Dendritic cell treated with granulocyte-macrophage colony-stimulating factor and Interleukin-4, amounts not matched to agents 40 ng/mL and 50 ng/mL, for 4 days (primary cell): ENCODE results near the gene TDG.
A peak's percentile ranks its signal among the peaks of the same experiment; 100 is the strongest.

ENCODE experiments used
- H3K27ac Mint-ChIP-seq: one replicate; pipeline ENCODE4 v1.8.0; 2022; ENCODE audit warnings: mild to moderate bottlenecking, mixed read lengths
- H3K27me3 Mint-ChIP-seq: one replicate; pipeline ENCODE4 v1.8.0; 2022; ENCODE audit warnings: mild to moderate bottlenecking, mixed read lengths
- H3K36me3 Mint-ChIP-seq: one replicate; pipeline ENCODE4 v1.8.0; 2022; ENCODE audit warnings: low read depth, mixed read lengths
- H3K4me1 Mint-ChIP-seq: one replicate; pipeline ENCODE4 v1.8.0; 2022; ENCODE audit warnings: low read depth, mixed read lengths
- H3K4me3 Mint-ChIP-seq: one replicate; pipeline ENCODE4 v1.8.0; 2022; ENCODE audit warnings: mild to moderate bottlenecking, moderate library complexity, mixed read lengths
- H3K9me3 Mint-ChIP-seq: one replicate; pipeline ENCODE4 v1.8.0; 2022; ENCODE audit warnings: mixed read lengths
- intact Hi-C: fragments of 100-400 bp; cut with micrococcal nuclease; formaldehyde crosslinking; loops from one replicate; pipeline ENCODE4 v1.15.0; 2022

Gene TDG

GRCh38 chr12:103965590-103966504 is at the start of gene TDG:
Gene TDG (plus strand): TSS chr12:103965872. CDS start chr12:103966038, 166 bp downstream.
- Mint-ChIP-seq H3K4me3 (peak within 1 kb of the TSS; percentile 99), H3K36me3 (peaks cover 31% of the 10 kb centered on the region), H3K9me3 (no peaks in the 10 kb centered on the region), H3K27ac (peak within 1 kb of the TSS; percentile 99), H3K27me3 (no peaks in the 10 kb centered on the region), H3K4me1 (peaks cover 44% of the 10 kb centered on the region)
- intact Hi-C loops, result loop anchor here (1.0 to 2.0 kb wide), 2 partner anchors 9 to 35 kb away; partner anchors contain the start of gene HSP90B1

- intact Hi-C loops, result no loop called here
- H3K4me1 Mint-ChIP-seq, result no peaks in the 10 kb centered on the region
- no peak overlapping the region for H3K27ac Mint-ChIP-seq
- peaks cover 10% of the 10 kb centered on the region for H3K9me3 Mint-ChIP-seq
- H3K36me3 Mint-ChIP-seq, result peaks cover 7% of the 10 kb centered on the region
- H3K4me3 Mint-ChIP-seq, result no peak overlapping the region
- H3K27me3 Mint-ChIP-seq, result no peaks in the 10 kb centered on the region
Measured at GRCh38 chr12:103917873-103918272, 47.8 kb upstream of the TDG start.

GRCh38 chr12:103924761-103925641 is 40.7 kb upstream of the TDG start:
- H3K27me3 Mint-ChIP-seq, result no peaks in the 10 kb centered on the region
- intact Hi-C loops, result no loop called here
- H3K36me3 Mint-ChIP-seq, result peaks cover 1% of the 10 kb centered on the region

GRCh38 chr12:103928682-103929045 is 37.0 kb upstream of the TDG start:
- Mint-ChIP-seq H3K36me3 (peaks cover 34% of the 10 kb centered on the region), H3K27me3 (no peaks in the 10 kb centered on the region), H3K9me3 (no peaks in the 10 kb centered on the region), H3K4me1 (peaks cover 32% of the 10 kb centered on the region), H3K27ac (peak overlapping the region; percentile 99), H3K4me3 (peak overlapping the region; percentile 78)
- intact Hi-C loops, result loop anchor here (2.0 kb wide), 1 partner anchor 156 kb away; no protein-coding TSS in a partner anchor

More at GRCh38 chr12:103924761-103925641, 40.7 kb upstream of the TDG start:
- H3K9me3 Mint-ChIP-seq, result no peaks in the 10 kb centered on the region
- no peak overlapping the region for H3K4me3 Mint-ChIP-seq
- H3K27ac Mint-ChIP-seq, result no peak overlapping the region
- H3K4me1 Mint-ChIP-seq, result peaks cover 15% of the 10 kb centered on the region

GRCh38 chr12:103929046-103929783 is 36.5 kb upstream of the TDG start:
- Mint-ChIP-seq H3K27me3 (no peaks in the 10 kb centered on the region), H3K4me1 (peaks cover 34% of the 10 kb centered on the region)

GRCh38 chr12:103929784-103930033 is 36.0 kb upstream of the TDG start:
- H3K27me3 Mint-ChIP-seq, result no peaks in the 10 kb centered on the region
- peaks cover 43% of the 10 kb centered on the region for H3K36me3 Mint-ChIP-seq
- intact Hi-C loops, result loop anchor here (1.0 to 2.0 kb wide), 5 partner anchors 28 to 157 kb away; partner anchors contain the start of genes NT5DC3 and TDG
- H3K9me3 Mint-ChIP-seq, result no peaks in the 10 kb centered on the region
- peak overlapping the region; percentile 99 for H3K27ac Mint-ChIP-seq
- H3K4me3 Mint-ChIP-seq, result peak overlapping the region; percentile 78
- peaks cover 39% of the 10 kb centered on the region for H3K4me1 Mint-ChIP-seq

More at GRCh38 chr12:103929046-103929783, 36.5 kb upstream of the TDG start:
- H3K36me3 Mint-ChIP-seq, result peaks cover 38% of the 10 kb centered on the region
- H3K9me3 Mint-ChIP-seq, result no peaks in the 10 kb centered on the region
- intact Hi-C loops, result loop anchor here (2.0 kb wide), 1 partner anchor 156 kb away; no protein-coding TSS in a partner anchor
- peak overlapping the region; percentile 78 for H3K4me3 Mint-ChIP-seq
- peak overlapping the region; percentile 99 for H3K27ac Mint-ChIP-seq

- Mint-ChIP-seq H3K4me3 (peak within 1 kb of the TSS; percentile 78), H3K4me1 (peaks cover 43% of the 10 kb centered on the region), H3K9me3 (no peaks in the 10 kb centered on the region), H3K27ac (peak within 1 kb of the TSS; percentile 99), H3K27me3 (no peaks in the 10 kb centered on the region), H3K36me3 (peaks cover 48% of the 10 kb centered on the region)
- intact Hi-C loops, result loop anchor here (1.0 to 2.0 kb wide), 4 partner anchors 27 to 89 kb away; partner anchors contain the start of genes NT5DC3 and TDG
Measured at GRCh38 chr12:103930034-103930786, 35.5 kb upstream of the TDG start, which contains the start of gene HSP90B1. Gene HSP90B1 (plus strand): TSS chr12:103930410. CDS start chr12:103930516, 106 bp downstream.

- peaks cover 52% of the 10 kb centered on the region for H3K4me1 Mint-ChIP-seq
- no peaks in the 10 kb centered on the region for H3K27me3 Mint-ChIP-seq
- H3K9me3 Mint-ChIP-seq, result no peaks in the 10 kb centered on the region
- peak overlapping the region; percentile 78 for H3K4me3 Mint-ChIP-seq
- peak overlapping the region; percentile 99 for H3K27ac Mint-ChIP-seq
- intact Hi-C loops, result loop anchor here (1.0 to 2.0 kb wide), 4 partner anchors 26 to 90 kb away; partner anchors contain the start of genes NT5DC3 and TDG
- H3K36me3 Mint-ChIP-seq, result peaks cover 57% of the 10 kb centered on the region
Measured at GRCh38 chr12:103930787-103931735, 34.6 kb upstream of the TDG start.

GRCh38 chr12:103933237-103933636 is 32.4 kb upstream of the TDG start:
- intact Hi-C loops, result no loop called here
- no peaks in the 10 kb centered on the region for H3K9me3 Mint-ChIP-seq
- H3K36me3 Mint-ChIP-seq, result peaks cover 74% of the 10 kb centered on the region
- no peak overlapping the region for H3K4me3 Mint-ChIP-seq
- H3K4me1 Mint-ChIP-seq, result peaks cover 55% of the 10 kb centered on the region
- no peaks in the 10 kb centered on the region for H3K27me3 Mint-ChIP-seq
- H3K27ac Mint-ChIP-seq, result no peak overlapping the region

GRCh38 chr12:103936679-103937078 is 29.0 kb upstream of the TDG start:
- H3K9me3 Mint-ChIP-seq, result no peaks in the 10 kb centered on the region
- intact Hi-C loops, result no loop called here
- H3K36me3 Mint-ChIP-seq, result peaks cover 90% of the 10 kb centered on the region
- H3K4me1 Mint-ChIP-seq, result peaks cover 37% of the 10 kb centered on the region
- H3K27ac Mint-ChIP-seq, result no peak overlapping the region
- H3K27me3 Mint-ChIP-seq, result no peaks in the 10 kb centered on the region
- H3K4me3 Mint-ChIP-seq, result no peak overlapping the region

- Mint-ChIP-seq H3K4me1 (peaks cover 6% of the 10 kb centered on the region), H3K4me3 (no peak overlapping the region), H3K36me3 (peaks cover 100% of the 10 kb centered on the region), H3K27ac (no peak overlapping the region), H3K27me3 (no peaks in the 10 kb centered on the region), H3K9me3 (no peaks in the 10 kb centered on the region)
- intact Hi-C loops, result loop anchor here (5.0 kb wide), 2 partner anchors 37 to 1182 kb away; no protein-coding TSS in a partner anchor
Measured at GRCh38 chr12:103944964-103945363, 20.7 kb upstream of the TDG start.
